GM12878 (cell line): ENCODE results near the gene ZSCAN26. TPM values are rescaled to one million over a fixed set of nuclear protein-coding genes. Genes with fewer than 3 reads are reported as not detected.

ENCODE experiments used
- ATAC-seq: fragments of 200-7000 bp; cut with Tn5 transposase; 3 replicates; pipeline ENCODE4 v1.9.1; 2020; ENCODE audit warnings: mild to moderate bottlenecking, moderate library complexity
- BruUV-seq: library from RNA; stranded (reverse); fragments of 400-500 nt; replicated peaks from 2 replicates; lab custom pipeline; 2021; lab: Mats Ljungman, UMichigan
- CTCF ChIA-PET: fragments of 300-600 bp; sonication (Branson Sonifier 250); formaldehyde crosslinking; extraction: SDS; loops from one replicate; lab custom pipeline; 2021; ENCODE audit warnings: inconsistent platforms; lab: Yijun Ruan, JAX
- POLR2A ChIA-PET: fragments of 350-600 bp; formaldehyde crosslinking; extraction: SDS; loops from one replicate; lab custom pipeline; 2021; ENCODE audit warnings: inconsistent platforms; lab: Charles Lee
- RAD21 ChIA-PET: fragments of 300-600 bp; sonication (Branson Sonifier 250); formaldehyde crosslinking; loops from one replicate; lab custom pipeline; 2023; ENCODE audit warnings: antibody characterized with exemption; ENCODE audit not compliant: unreplicated experiment; lab: Charles Lee
- SMC1A ChIA-PET: fragments of 300-600 bp; sonication (Branson Sonifier 250); formaldehyde crosslinking; loops from one replicate; lab custom pipeline; 2023; ENCODE audit not compliant: unreplicated experiment, uncharacterized antibody; lab: Charles Lee
- DNase-seq: peaks from one replicate; pipeline ENCODE4 v3.0.0-alpha.2; 2011; ENCODE audit warnings: low read depth, low spot score
- FAIRE-seq: peaks from 3 replicates; lab custom pipeline; 2011; peaks lifted over from hg19 to GRCh38; lab: Jason Lieb, UNC
- H2AFZ ChIP-seq: 2 replicates; pipeline ENCODE4 v1.6.0; 2011; ENCODE audit warnings: low read depth, low read length, control low read depth; ENCODE audit not compliant: control insufficient read depth
- H3K27ac ChIP-seq: 2 replicates; pipeline ENCODE4 v1.5.1; 2011; ENCODE audit warnings: control low read depth; ENCODE audit not compliant: control insufficient read depth, insufficient read depth
- H3K27me3 ChIP-seq, 2 experiments: replicated peaks in 1 of 2; 2 replicates each; pipeline versions ENCODE4 v1.6.0 to v1.6.1; 2011; ENCODE audit warnings: low read length in 1 of 2; ENCODE audit not compliant: control insufficient read depth in 2 of 2, insufficient read depth in 2 of 2
- H3K36me3 ChIP-seq, 2 experiments: 2 replicates each; pipeline ENCODE4 v1.5.1; 2011; ENCODE audit warnings: low read length in 1 of 2; ENCODE audit not compliant: control insufficient read depth in 2 of 2, insufficient read depth in 2 of 2
- H3K4me1 ChIP-seq: 2 replicates; pipeline ENCODE4 v1.6.1; 2011; ENCODE audit warnings: mild to moderate bottlenecking, low read length, moderate library complexity, mixed read lengths; ENCODE audit not compliant: control insufficient read depth, insufficient read depth
- H3K4me2 ChIP-seq: 2 replicates; pipeline ENCODE4 v1.6.0; 2011; ENCODE audit warnings: control low read depth; ENCODE audit not compliant: control insufficient read depth, insufficient read depth
- H3K4me3 ChIP-seq: fragments of 200-600 bp; sonication (generic); 2 replicates; pipeline ENCODE4 v1.5.1; 2016
- H3K79me2 ChIP-seq: 2 replicates; pipeline ENCODE4 v1.6.0; 2011; ENCODE audit warnings: low read length; ENCODE audit not compliant: control insufficient read depth, insufficient read depth
- H3K9ac ChIP-seq: 2 replicates; pipeline ENCODE4 v1.8.0; 2011; ENCODE audit warnings: low read length, control low read depth, mixed read lengths; ENCODE audit not compliant: control insufficient read depth, insufficient read depth
- H3K9me3 ChIP-seq: replicated peaks from 3 replicates; pipeline ENCODE4 v1.5.1; 2011; ENCODE audit warnings: mild to moderate bottlenecking, low read length; ENCODE audit not compliant: control insufficient read depth, insufficient read depth
- H4K20me1 ChIP-seq: 2 replicates; pipeline ENCODE4 v1.6.0; 2011; ENCODE audit not compliant: control insufficient read depth, insufficient read depth
- ASH2L ChIP-seq: fragments of 300-600, 200-600 bp; sonication (generic); IDR thresholded peaks from 2 replicates; pipeline ENCODE4 v1.6.1; 2017; ENCODE audit warnings: low read depth, mild to moderate bottlenecking, borderline replicate concordance
- CBX5 ChIP-seq: sonication (generic); IDR thresholded peaks from 2 replicates; pipeline ENCODE4 v1.6.1; 2016; ENCODE audit warnings: low read depth, moderate library complexity, mild to moderate bottlenecking, inconsistent platforms
- FOXK2 ChIP-seq: fragments of 450-650 bp; IDR thresholded peaks from 2 replicates; pipeline ENCODE4 v1.6.1; 2017; ENCODE audit warnings: mild to moderate bottlenecking, moderate library complexity
- FOXM1 ChIP-seq: IDR thresholded peaks from 2 replicates; pipeline ENCODE4 v1.6.1; 2012; ENCODE audit warnings: low read depth, mild to moderate bottlenecking, inconsistent platforms, low read length, moderate library complexity
- NFYA ChIP-seq: IDR thresholded peaks from 2 replicates; pipeline ENCODE4 v1.6.1; 2011; ENCODE audit warnings: low read depth, mild to moderate bottlenecking, low read length, improper control_type of control experiment, borderline replicate concordance
- RAD21 ChIP-seq: IDR thresholded peaks from 2 replicates; pipeline ENCODE4 v1.6.1; 2011; ENCODE audit warnings: mild to moderate bottlenecking, low read depth, low read length, moderate library complexity; ENCODE audit not compliant: insufficient read depth
- TAF1 ChIP-seq: IDR thresholded peaks from 2 replicates; pipeline ENCODE4 v1.6.1; 2011; ENCODE audit warnings: mild to moderate bottlenecking, low read depth, low read length, borderline replicate concordance
- ZNF384 ChIP-seq: IDR thresholded peaks from 2 replicates; pipeline ENCODE4 v1.6.1; 2012; ENCODE audit warnings: low read depth, mild to moderate bottlenecking, low read length, improper control_type of control experiment, borderline replicate concordance
- ZSCAN29 ChIP-seq: fragments of 450-650 bp; IDR thresholded peaks from 2 replicates; pipeline ENCODE4 v1.6.1; 2017; ENCODE audit warnings: mild to moderate bottlenecking, moderate library complexity
- WGBS: methylation state at CpG from one replicate; pipeline ENCODE4 v1.1.6; 2016; ENCODE audit warnings: low lambda C conversion rate; ENCODE audit not compliant: insufficient replicate concordance, insufficient coverage; ENCODE audit errors: missing lambda C conversion rate; 5-methylcytosine and 5-hydroxymethylcytosine counted together
- in situ Hi-C: fragments of 300-500 bp; cut with MboI; formaldehyde crosslinking; loops from 9 replicates; pipeline ENCODE4 v1.14.3; 2018; ENCODE audit warnings: mixed read lengths
- intact Hi-C: fragments of 100-400 bp; cut with micrococcal nuclease; formaldehyde crosslinking; loops from one replicate; pipeline ENCODE4 v1.14.2; 2022; ENCODE audit not compliant: unreplicated experiment
- polyA plus RNA-seq, 11 experiments: library from polyadenylated mRNA; depleted of rRNA in 4 of 11; unstranded in 6 of 11; stranded (reverse) in 5 of 11; fragments of >200 nt; fragmentation: Nextera tagmentation in 4 of 11; fragmentation: Illumina TruSeq in 1 of 11; extraction: Ambion mirVana in 4 of 11; extraction: Trizol in 1 of 11; gene quantifications; 1 replicate in 1 of 11; 2 replicates in 10 of 11; pipeline versions ENCODE4 v1.2.1 to v1.2.3, GENCODE V29; 2011 to 2016; ENCODE audit warnings: inconsistent platforms in 2 of 11, missing spikeins in 2 of 11, low read depth in 1 of 11
- total RNA-seq, 4 experiments: library from RNA; depleted of rRNA in 3 of 4; stranded (reverse); fragments of >200 nt in 3 of 4; fragmentation: Illumina TruSeq in 1 of 4; extraction: Trizol in 1 of 4; gene quantifications; 2 replicates each; pipeline versions ENCODE4 v1.2.1 to v1.2.3, GENCODE V29; 2013 to 2021
- TF ChIP-seq, protein P1 (sequence below): IDR thresholded peaks from 2 replicates; pipeline ENCODE4 v1.6.1; 2011; ENCODE audit warnings: borderline replicate concordance, low read depth, mild to moderate bottlenecking, moderate library complexity, low read length; ENCODE audit not compliant: insufficient read depth, poor library complexity, severe bottlenecking
- TF ChIP-seq, protein P2 (sequence below): IDR thresholded peaks from 2 replicates; pipeline ENCODE4 v1.6.1; 2012; ENCODE audit warnings: mild to moderate bottlenecking, low read depth, low read length
- TF ChIP-seq, protein P3 (sequence below): fragments of 450-650 bp; IDR thresholded peaks from 2 replicates; pipeline ENCODE4 v1.6.1; 2016; ENCODE audit warnings: mild to moderate bottlenecking
- TF ChIP-seq, protein P4 (sequence below): IDR thresholded peaks from 2 replicates; pipeline ENCODE4 v1.6.1; 2012; ENCODE audit warnings: low read depth, low read length, improper control_type of control experiment

Gene ZSCAN26
- total and polyA plus RNA-seq, 10 of the 15 experiments (the other 5 are each of a cell fraction or from before 2014, with no cell fraction given), result 4.5 to 13.3 (median 6.5) TPM

- ATAC-seq (peak; percentile 97), FAIRE-seq (peak; percentile 27), DNase-seq (no peak)
- Histone ChIP-seq H4K20me1 (no peaks in the 10 kb centered on the region), H3K27ac (no peak overlapping the region), H3K4me2 (peak overlapping the region; percentile 89), H3K27me3 (no peaks in the 10 kb centered on the region; a peak in 1 of 4 replicates), H2AFZ (peak overlapping the region; percentile 73), H3K9ac (peak overlapping the region; percentile 45), H3K4me3 (peak overlapping the region; percentile 83), H3K79me2 (no peaks in the 10 kb centered on the region), H3K36me3 (no peaks in the 10 kb centered on the region), H3K9me3 (no peaks in the 10 kb centered on the region; the same call in 2 of the 3 replicates), H3K4me1 (peaks cover 3% of the 10 kb centered on the region; the same call in 1 of the 2 replicates)
- in situ Hi-C loops (loop anchor here (5.0 kb wide), 1 partner anchor 76 kb away; the partner anchor contains the start of gene ZKSCAN8), intact Hi-C loops (loop anchor here (10.0 kb wide), 1 partner anchor 726 kb away; no protein-coding TSS in a partner anchor)
- TSS peak; percentile 97 for BruUV-seq
- ChIA-PET SMC1A (interaction anchor here (1.0 to 3.2 kb wide), 10 partner anchors 29 to 165 kb away, joined by 3 to 13 read pairs (median 4); partner anchors contain the start of genes ZKSCAN8 and ZSCAN26), CTCF (interaction anchor here (0.5 to 1.8 kb wide), 7 partner anchors 34 to 301 kb away, joined by 3 to 6 read pairs (median 4); partner anchors contain the start of gene ZKSCAN4), POLR2A (interaction anchor here (0.5 to 1.4 kb wide), 11 partner anchors 9 to 772 kb away, joined by 3 to 7 read pairs (median 3); partner anchors contain the start of genes ZKSCAN4 and ZSCAN26), RAD21 (interaction anchor here (0.6 to 1.5 kb wide), 10 partner anchors 34 to 301 kb away, joined by 3 to 9 read pairs (median 4); partner anchors contain the start of genes ZKSCAN4, ZKSCAN8 and ZSCAN26)
- 14% methylated on average over 48 of the region's 56 CpGs for WGBS
- TF ChIP-seq FOXM1 (0 out of 2 replicates have a peak, but pooled peaks have one; percentile 27), FOXK2 (no peak), ZNF384 (no peak), ASH2L (no peak), TAF1 (no peak), RAD21 (no peak), NFYA (no peak), CBX5 (no peak), ZSCAN29 (no peak)
- TF ChIP-seq, protein P1, sequence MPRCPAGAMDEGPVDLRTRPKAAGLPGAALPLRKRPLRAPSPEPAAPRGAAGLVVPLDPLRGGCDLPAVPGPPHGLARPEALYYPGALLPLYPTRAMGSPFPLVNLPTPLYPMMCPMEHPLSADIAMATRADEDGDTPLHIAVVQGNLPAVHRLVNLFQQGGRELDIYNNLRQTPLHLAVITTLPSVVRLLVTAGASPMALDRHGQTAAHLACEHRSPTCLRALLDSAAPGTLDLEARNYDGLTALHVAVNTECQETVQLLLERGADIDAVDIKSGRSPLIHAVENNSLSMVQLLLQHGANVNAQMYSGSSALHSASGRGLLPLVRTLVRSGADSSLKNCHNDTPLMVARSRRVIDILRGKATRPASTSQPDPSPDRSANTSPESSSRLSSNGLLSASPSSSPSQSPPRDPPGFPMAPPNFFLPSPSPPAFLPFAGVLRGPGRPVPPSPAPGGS, result no peak
- TF ChIP-seq, protein P2, sequence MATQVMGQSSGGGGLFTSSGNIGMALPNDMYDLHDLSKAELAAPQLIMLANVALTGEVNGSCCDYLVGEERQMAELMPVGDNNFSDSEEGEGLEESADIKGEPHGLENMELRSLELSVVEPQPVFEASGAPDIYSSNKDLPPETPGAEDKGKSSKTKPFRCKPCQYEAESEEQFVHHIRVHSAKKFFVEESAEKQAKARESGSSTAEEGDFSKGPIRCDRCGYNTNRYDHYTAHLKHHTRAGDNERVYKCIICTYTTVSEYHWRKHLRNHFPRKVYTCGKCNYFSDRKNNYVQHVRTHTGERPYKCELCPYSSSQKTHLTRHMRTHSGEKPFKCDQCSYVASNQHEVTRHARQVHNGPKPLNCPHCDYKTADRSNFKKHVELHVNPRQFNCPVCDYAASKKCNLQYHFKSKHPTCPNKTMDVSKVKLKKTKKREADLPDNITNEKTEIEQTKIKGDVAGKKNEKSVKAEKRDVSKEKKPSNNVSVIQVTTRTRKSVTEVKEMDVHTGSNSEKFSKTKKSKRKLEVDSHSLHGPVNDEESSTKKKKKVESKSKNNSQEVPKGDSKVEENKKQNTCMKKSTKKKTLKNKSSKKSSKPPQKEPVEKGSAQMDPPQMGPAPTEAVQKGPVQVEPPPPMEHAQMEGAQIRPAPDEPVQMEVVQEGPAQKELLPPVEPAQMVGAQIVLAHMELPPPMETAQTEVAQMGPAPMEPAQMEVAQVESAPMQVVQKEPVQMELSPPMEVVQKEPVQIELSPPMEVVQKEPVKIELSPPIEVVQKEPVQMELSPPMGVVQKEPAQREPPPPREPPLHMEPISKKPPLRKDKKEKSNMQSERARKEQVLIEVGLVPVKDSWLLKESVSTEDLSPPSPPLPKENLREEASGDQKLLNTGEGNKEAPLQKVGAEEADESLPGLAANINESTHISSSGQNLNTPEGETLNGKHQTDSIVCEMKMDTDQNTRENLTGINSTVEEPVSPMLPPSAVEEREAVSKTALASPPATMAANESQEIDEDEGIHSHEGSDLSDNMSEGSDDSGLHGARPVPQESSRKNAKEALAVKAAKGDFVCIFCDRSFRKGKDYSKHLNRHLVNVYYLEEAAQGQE, result no peak
- TF ChIP-seq, protein P3, sequence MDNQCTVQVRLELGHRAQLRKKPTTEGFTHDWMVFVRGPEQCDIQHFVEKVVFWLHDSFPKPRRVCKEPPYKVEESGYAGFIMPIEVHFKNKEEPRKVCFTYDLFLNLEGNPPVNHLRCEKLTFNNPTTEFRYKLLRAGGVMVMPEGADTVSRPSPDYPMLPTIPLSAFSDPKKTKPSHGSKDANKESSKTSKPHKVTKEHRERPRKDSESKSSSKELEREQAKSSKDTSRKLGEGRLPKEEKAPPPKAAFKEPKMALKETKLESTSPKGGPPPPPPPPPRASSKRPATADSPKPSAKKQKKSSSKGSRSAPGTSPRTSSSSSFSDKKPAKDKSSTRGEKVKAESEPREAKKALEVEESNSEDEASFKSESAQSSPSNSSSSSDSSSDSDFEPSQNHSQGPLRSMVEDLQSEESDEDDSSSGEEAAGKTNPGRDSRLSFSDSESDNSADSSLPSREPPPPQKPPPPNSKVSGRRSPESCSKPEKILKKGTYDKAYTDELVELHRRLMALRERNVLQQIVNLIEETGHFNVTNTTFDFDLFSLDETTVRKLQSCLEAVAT, result no peak
- TF ChIP-seq, protein P4, sequence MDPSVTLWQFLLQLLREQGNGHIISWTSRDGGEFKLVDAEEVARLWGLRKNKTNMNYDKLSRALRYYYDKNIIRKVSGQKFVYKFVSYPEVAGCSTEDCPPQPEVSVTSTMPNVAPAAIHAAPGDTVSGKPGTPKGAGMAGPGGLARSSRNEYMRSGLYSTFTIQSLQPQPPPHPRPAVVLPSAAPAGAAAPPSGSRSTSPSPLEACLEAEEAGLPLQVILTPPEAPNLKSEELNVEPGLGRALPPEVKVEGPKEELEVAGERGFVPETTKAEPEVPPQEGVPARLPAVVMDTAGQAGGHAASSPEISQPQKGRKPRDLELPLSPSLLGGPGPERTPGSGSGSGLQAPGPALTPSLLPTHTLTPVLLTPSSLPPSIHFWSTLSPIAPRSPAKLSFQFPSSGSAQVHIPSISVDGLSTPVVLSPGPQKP, result no peak
These were observed 48.4 kb upstream of the ZSCAN26 start for GRCh38 chr6:28218312-28219248.
